NCI-H526 treated with DMSO at 0.1 percent for 48 hours (cell line): ENCODE data around the gene SUPT16H.
A peak's percentile ranks its signal among the peaks of the same experiment; 100 is the strongest.
"Not testable (repeated sequence)": the region's sequence is repeated elsewhere in the genome, so short reads cannot be mapped to it uniquely, and the experiment has no call there.

Experiments used
- DNase-seq: peaks from one replicate; lab custom pipeline; 2025; lab: John Stamatoyannopoulos, UW

Gene SUPT16H

GRCh38 chr14:21383848-21384493 is at the start of gene SUPT16H:
SUPT16H (minus strand) TSS chr14:21384019; CDS start chr14:21383927, 92 bp downstream.
- DNase-seq, result peak; percentile 94

DNA sequence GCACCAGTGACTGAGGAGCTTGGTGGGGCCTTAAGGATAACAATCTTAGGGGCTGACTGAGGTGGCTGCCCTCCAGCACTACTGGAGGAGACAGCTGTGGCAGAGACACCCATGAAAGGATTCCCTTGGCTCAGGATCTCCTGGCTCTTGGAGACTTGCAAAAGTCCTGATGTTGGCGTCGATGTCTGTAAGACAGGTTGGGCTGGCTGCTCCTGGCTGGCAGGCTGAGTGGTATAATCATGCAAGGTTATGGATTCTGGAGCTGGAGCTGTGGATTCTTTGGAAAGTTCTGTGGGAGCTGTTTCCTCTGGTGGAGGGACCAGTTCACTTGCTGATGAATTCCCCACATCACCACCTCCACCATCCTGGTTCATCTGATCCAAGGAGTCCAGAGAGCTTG is 47.3 kb upstream of the SUPT16H start:
- DNase-seq, result no peak

- DNase-seq, result no peak
Observed at GRCh38 chr14:21428930-21429329, 45.1 kb upstream of the SUPT16H start.

GRCh38 chr14:21426692-21427091 is 42.9 kb upstream of the SUPT16H start:
- no peak for DNase-seq

DNA sequence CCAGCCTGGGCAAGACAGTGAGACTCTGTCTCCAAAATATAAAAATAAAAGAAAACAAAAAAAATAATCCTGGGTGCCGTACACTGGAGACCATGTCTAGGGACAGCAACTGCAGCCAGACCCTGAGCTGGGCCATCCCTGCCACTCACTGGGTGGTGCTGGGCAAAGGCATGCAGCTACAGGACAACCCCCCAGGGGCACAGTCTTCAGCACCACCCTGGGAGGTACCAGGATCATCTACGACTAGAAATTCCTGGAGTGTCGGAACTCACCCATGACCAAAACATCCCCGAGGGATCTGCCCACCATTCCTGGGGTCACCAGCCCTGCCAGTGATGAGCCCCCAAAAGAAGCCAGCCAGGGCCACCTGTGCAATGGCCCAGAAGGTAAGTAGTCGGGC is 35.7 kb upstream of the SUPT16H start:
- no peak for DNase-seq

GRCh38 chr14:21415329-21415728 is 31.5 kb upstream of the SUPT16H start:
- no peak for DNase-seq

DNA sequence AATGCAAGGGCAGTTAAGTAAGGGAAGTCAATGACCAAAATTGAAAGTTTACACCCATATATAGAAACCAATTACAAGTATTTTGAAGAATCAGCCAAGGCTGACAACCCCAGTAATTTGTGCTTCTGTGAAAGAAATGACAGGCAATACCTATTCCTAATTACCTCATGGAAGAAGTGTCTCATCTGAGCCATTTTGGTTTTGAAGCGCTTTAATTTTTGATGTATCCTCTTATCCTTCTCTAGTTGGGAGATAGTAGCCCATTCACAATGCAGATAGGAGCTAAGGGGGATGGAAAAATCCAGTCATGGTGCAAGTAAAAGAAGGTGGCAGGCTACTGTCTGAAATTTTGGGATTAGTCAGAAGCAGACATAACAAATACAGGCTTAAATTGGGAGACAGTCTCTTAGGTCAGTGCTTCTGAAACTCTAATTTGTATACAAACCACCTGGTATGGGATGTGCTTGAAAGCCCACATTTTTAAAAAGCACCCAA is 30.4 kb upstream of the SUPT16H start:
- DNase-seq, result no peak

GRCh38 chr14:21408147-21408546 is 24.3 kb upstream of the SUPT16H start:
- no peak for DNase-seq

- no peak for DNase-seq
Observed at GRCh38 chr14:21406213-21406612, 22.4 kb upstream of the SUPT16H start.

DNA sequence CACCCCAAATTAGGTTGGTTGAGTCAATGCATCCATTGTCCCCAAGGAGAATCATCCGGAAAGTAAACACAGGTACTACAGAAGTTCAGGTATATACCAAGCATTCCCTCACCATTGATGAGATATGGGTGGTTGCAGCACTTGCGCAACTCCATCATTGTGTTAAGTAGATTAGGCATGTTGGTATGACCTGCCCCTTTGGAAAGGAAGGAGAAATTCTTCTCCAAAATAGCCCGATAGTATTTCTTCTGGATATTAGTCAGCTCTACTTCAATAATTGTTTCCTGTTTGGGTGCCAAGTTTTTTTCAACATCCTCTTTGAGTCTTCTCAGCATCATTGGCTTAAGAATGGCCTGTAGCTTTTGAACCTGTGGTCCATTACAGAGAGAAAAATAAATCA is 21.3 kb upstream of the SUPT16H start:
- DNase-seq, result no peak

- DNase-seq, result no peak
Observed at GRCh38 chr14:21399311-21399870, 15.6 kb upstream of the SUPT16H start.

DNA sequence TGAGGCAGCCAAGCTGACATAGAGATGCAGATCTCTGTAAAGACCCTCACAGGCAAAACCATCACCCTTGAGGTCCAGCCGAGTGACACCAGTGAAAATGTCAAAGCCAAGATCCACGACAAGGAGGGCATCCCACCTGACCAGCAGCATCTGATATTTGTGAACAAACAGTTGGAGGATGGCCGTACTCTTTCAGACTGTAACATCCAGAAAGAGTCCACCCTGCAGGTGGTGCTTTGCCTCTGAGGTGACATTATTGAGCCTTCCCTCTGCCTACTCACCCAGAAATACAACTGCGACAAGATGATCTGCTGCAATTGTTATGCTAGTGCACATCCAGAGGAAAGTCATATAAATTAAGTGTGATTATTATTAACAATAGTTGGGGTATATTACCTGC is 15.1 kb upstream of the SUPT16H start:
- DNase-seq, result no peak

DNA sequence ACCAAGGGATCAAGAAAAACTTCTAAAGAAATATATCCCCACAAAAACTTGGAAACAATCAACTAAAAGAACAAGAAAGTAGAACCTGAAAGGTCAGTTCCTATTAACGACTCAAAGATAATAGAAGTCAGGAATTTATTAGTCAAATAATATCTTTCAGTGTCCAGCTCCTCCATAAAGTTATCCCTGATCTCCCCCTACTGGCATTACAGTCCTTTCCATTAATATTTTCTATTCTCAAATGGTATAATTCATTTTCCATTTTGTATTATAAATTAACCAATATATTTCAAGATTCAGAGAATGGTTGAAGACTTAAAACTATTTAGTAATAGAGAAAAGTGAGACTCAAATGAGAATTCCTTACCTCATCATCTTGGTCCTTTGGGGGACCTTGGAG is 11.6 kb upstream of the SUPT16H start:
- DNase-seq, result no peak

- no peak for DNase-seq
Observed at GRCh38 chr14:21385188-21385904, 1.5 kb upstream of the SUPT16H start.

- DNase-seq, result no peak
Observed at GRCh38 chr14:21384494-21384851, 654 bp upstream of the SUPT16H start.

DNA sequence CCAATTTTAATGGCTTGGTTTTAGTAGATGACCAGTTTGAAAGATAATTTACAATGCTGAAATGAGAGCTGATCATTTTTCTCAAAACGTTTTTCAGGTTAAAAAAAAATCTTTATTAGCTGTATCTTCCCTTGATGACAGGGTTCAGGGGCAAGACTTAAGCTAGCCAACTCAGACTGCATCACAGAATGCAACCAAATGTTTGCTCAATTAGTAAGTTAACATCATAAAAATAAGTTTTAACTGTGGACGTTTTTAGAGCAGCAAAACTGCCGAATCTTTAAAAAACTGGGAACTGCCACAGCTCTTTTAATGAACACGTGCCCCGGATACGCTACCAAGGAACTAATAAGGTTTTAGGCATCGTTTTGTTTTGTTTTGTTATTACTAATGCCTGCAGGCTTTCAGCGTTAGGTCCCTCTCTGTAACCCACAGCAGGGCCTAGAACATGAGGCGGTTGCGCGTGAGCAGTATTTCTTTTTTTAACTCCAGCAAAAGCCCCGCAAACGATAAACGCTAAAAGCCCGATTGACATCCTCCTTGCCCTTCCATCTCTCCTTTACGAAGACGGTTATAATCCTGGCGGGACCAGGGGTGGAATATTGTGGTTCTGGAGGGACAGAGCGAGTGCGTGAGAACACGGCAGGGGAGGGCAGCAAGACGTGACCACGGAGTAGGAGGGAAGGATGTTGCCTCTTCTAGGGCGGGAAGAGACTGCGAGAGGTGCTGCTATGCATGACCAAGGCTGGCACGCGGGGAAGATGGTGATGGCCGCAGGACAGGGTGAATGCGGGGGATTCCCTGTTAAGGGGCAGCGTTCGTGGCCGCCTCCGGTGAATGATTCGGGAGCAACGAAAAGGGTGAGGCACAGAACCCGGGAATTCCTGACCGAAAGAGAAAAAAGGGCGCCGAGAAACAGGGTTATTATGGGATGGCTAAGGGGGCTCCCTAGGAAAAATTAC is 652 bp downstream of the SUPT16H start:
- DNase-seq, result no peak

DNA sequence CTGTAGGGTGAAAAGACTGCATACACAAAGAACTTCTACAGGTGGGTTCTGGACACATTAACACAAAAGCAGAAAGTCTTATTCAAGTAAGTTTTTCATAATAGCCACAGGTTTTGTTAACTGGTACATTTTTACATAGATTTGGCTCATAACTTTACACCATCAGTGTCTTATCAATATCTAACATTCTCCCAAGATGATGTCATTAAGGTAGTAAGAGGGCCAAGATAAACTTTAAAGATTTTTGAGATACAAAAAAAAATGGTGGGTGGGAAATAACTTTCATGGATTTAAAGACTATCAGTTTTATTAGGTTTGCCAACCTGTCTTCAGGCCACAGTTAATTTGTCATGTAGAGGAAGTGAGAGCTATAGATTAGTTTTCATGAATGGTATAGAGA is 1.7 kb downstream of the SUPT16H start:
- DNase-seq, result no peak

- DNase-seq, result no peak
Observed at GRCh38 chr14:21379338-21379737, 4.5 kb downstream of the SUPT16H start.

DNA sequence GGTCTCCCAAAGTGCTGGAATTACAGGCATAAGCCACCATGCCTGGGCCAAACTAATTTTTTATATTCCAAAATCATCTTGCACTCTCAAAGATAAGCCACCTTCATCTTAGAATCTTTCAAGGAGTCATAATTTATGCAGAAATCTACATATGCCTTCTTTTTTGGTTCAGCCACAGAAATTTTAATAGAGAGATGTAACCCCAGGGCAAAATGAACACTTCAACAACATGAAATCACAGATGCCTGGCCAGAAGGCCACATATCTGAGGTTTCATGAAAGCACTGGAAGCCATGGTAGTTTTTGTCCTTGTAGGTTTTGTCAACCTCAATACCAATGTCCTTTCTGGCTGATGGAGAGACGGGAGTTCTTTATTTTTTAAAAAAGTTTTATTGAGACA is 9.8 kb downstream of the SUPT16H start:
- no peak for DNase-seq

DNA sequence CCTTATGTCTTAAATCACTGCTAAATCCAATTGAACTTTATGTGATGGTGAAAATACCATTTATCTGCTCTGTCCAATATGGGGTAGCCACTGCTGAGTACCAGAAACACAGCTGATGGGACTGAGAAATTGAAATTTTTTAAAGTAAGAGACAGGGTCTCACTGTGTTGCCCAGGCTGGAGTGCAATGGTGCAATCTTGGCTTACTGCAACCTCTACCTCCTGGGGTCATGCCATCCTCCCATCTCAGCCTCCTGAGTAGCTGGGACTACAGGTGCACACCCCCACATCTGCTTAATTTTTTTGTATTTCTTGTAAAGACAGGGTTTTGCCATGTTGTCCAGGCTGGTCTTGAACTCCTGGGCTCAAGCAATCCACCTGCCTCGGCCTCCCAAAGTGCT is 11.0 kb downstream of the SUPT16H start:
- not testable (repeated sequence) for DNase-seq

DNA sequence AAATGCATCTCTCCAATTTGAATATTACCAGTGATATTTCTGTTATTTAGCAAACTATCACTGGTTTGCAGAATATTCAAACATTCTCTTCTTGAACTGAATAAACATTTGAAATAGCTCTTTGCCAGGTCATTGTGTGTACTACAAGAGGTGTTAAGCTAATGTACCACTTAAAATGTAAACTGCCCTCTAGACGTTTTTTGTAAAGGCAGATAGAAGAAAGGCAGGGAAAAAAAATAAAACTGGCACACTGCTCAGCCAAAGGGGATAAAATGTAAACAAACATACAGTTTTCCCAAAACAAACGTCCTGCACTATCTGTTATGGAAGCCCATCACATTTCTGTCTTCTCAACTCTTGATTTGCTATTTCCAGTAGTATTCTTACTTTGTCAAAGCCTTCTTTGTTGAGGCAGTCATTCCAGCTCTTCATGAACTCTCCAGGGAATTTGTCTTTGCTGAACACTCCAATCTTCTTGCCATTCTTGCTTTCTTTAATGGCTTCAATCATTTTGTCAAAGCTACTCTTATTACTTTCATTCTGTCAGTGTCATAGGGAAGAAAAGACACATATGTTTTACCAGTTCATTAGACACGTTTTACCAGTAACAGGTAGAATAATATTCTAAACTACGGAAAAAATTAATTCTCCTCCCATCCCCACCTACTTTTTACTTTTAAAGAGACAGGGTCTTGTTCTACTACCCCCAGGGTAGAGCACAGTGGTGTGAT is 13.7 kb downstream of the SUPT16H start:
- no peak for DNase-seq
